GM12878 (cell line): ENCODE data around the gene PIP4K2A. TPM values are rescaled to one million over a fixed set of nuclear protein-coding genes. Genes with fewer than 3 reads are reported as not detected.

Experiments used
- ASH2L ChIP-seq: fragments of 300-600, 200-600 bp; sonication (generic); IDR thresholded peaks from 2 replicates; pipeline ENCODE4 v1.6.1; 2017; ENCODE audit warnings: low read depth, mild to moderate bottlenecking, borderline replicate concordance
- BCL3 ChIP-seq: IDR thresholded peaks from 2 replicates; pipeline ENCODE4 v1.6.1; 2011; ENCODE audit warnings: borderline replicate concordance, low read depth, mild to moderate bottlenecking, moderate library complexity, low read length; ENCODE audit not compliant: insufficient read depth, poor library complexity, severe bottlenecking
- BHLHE40 ChIP-seq, 2 experiments: fragments of 450-650 bp in 1 of 2; IDR thresholded peaks; 2 replicates each; pipeline ENCODE4 v1.6.1; 2011 to 2017; ENCODE audit warnings: low read depth in 2 of 2, borderline replicate concordance in 1 of 2, improper control_type of control experiment in 1 of 2, low read length in 1 of 2, mild to moderate bottlenecking in 1 of 2
- BRCA1 ChIP-seq: IDR thresholded peaks from 2 replicates; pipeline ENCODE4 v1.6.1; 2011; ENCODE audit warnings: low read depth, low read length, improper control_type of control experiment
- CHD4 ChIP-seq: fragments of 200-600 bp; sonication (generic); IDR thresholded peaks from 2 replicates; pipeline ENCODE4 v1.6.1; 2016; ENCODE audit warnings: mild to moderate bottlenecking
- EED ChIP-seq: sonication (generic); IDR thresholded peaks from 2 replicates; pipeline ENCODE4 v1.6.1; 2016; ENCODE audit warnings: antibody characterized with exemption, low read depth
- FOXK2 ChIP-seq: fragments of 450-650 bp; IDR thresholded peaks from 2 replicates; pipeline ENCODE4 v1.6.1; 2017; ENCODE audit warnings: mild to moderate bottlenecking, moderate library complexity
- GATAD2B ChIP-seq: fragments of 450-650 bp; conservative IDR thresholded peaks from 2 replicates; pipeline ENCODE4 v1.6.1; 2017; ENCODE audit warnings: low read depth, mild to moderate bottlenecking, moderate library complexity
- HSF1 ChIP-seq: fragments of 150-350 bp; IDR thresholded peaks from 2 replicates; pipeline ENCODE4 v1.6.1; 2014; ENCODE audit warnings: mild to moderate bottlenecking, low read depth, low read length
- IRF4 ChIP-seq: IDR thresholded peaks from 2 replicates; pipeline ENCODE4 v1.6.1; 2011; ENCODE audit warnings: low read depth, low read length
- IRF5 ChIP-seq: fragments of 450-650 bp; IDR thresholded peaks from 2 replicates; pipeline ENCODE4 v1.6.1; 2017; ENCODE audit warnings: borderline replicate concordance
- KAT2A ChIP-seq: conservative IDR thresholded peaks from 2 replicates; pipeline ENCODE4 v1.6.1; 2011; ENCODE audit warnings: low read depth, low read length; ENCODE audit not compliant: control insufficient read depth
- MEF2B ChIP-seq: fragments of 450-650 bp; IDR thresholded peaks from 2 replicates; pipeline ENCODE4 v1.6.1; 2018; ENCODE audit warnings: mild to moderate bottlenecking, moderate library complexity; ENCODE audit not compliant: partially characterized antibody, poor library complexity, severe bottlenecking
- MXI1 ChIP-seq: fragments of 150-350 bp; IDR thresholded peaks from 2 replicates; pipeline ENCODE4 v1.6.1; 2011; ENCODE audit warnings: low read depth, mild to moderate bottlenecking, inconsistent platforms, low read length, improper control_type of control experiment
- NFIC ChIP-seq: IDR thresholded peaks from 2 replicates; pipeline ENCODE4 v1.6.1; 2012; ENCODE audit warnings: low read depth, mild to moderate bottlenecking, inconsistent platforms, low read length, moderate library complexity
- NR2C2 ChIP-seq: IDR thresholded peaks from 2 replicates; pipeline ENCODE4 v1.6.1; 2011; ENCODE audit warnings: borderline replicate concordance, low read depth; ENCODE audit not compliant: control insufficient read depth, insufficient read length
- PAX5 ChIP-seq: IDR thresholded peaks from 2 replicates; pipeline ENCODE4 v1.6.1; 2011; ENCODE audit warnings: low read depth, low read length, borderline replicate concordance
- PBX3 ChIP-seq: IDR thresholded peaks from 2 replicates; pipeline ENCODE4 v1.6.1; 2011; ENCODE audit warnings: mild to moderate bottlenecking, low read depth, low read length, moderate library complexity; ENCODE audit not compliant: insufficient replicate concordance
- POU2F2 ChIP-seq: IDR thresholded peaks from 3 replicates; pipeline ENCODE4 v1.6.1; 2011; ENCODE audit warnings: low read depth, mild to moderate bottlenecking, low read length, borderline replicate concordance
- RAD21 ChIP-seq: IDR thresholded peaks from 2 replicates; pipeline ENCODE4 v1.6.1; 2011; ENCODE audit warnings: mild to moderate bottlenecking, low read depth, low read length, moderate library complexity; ENCODE audit not compliant: insufficient read depth
- RB1 ChIP-seq: fragments of 450-650 bp; formaldehyde crosslinking; IDR thresholded peaks from 2 replicates; pipeline ENCODE4 v1.6.1; 2017; ENCODE audit warnings: mild to moderate bottlenecking, borderline replicate concordance
- RBBP5 ChIP-seq: fragments of 200-600 bp; sonication (generic); conservative IDR thresholded peaks from 2 replicates; pipeline ENCODE4 v1.6.1; 2016
- RCOR1 ChIP-seq: conservative IDR thresholded peaks from 2 replicates; pipeline ENCODE4 v1.6.1; 2012; ENCODE audit warnings: low read depth, low read length, improper control_type of control experiment
- RUNX3 ChIP-seq: IDR thresholded peaks from 2 replicates; pipeline ENCODE4 v1.6.1; 2012; ENCODE audit warnings: low read length, inconsistent platforms
- STAT3 ChIP-seq: IDR thresholded peaks from 2 replicates; pipeline ENCODE4 v1.6.1; 2011; ENCODE audit warnings: low read depth, low read length, improper control_type of control experiment
- SUZ12 ChIP-seq: fragments of 200-600 bp; sonication (generic); IDR thresholded peaks from one replicate; pipeline ENCODE4 v1.6.1; 2018; ENCODE audit warnings: antibody characterized with exemption, mild to moderate bottlenecking; ENCODE audit not compliant: unreplicated experiment
- TBL1XR1 ChIP-seq: IDR thresholded peaks from 2 replicates; pipeline ENCODE4 v1.6.1; 2012; ENCODE audit warnings: low read depth, low read length, improper control_type of control experiment
- ZNF207 ChIP-seq: fragments of 450-650 bp; IDR thresholded peaks from 2 replicates; pipeline ENCODE4 v1.6.1; 2014; ENCODE audit warnings: antibody characterized with exemption, mild to moderate bottlenecking, borderline replicate concordance
- ZNF24 ChIP-seq: fragments of 450-650 bp; IDR thresholded peaks from 2 replicates; pipeline ENCODE4 v1.6.1; 2017; ENCODE audit warnings: antibody characterized with exemption, mild to moderate bottlenecking
- polyA plus RNA-seq, 11 experiments: library from polyadenylated mRNA; depleted of rRNA in 4 of 11; unstranded in 6 of 11; stranded (reverse) in 5 of 11; fragments of >200 nt; fragmentation: Nextera tagmentation in 4 of 11; fragmentation: Illumina TruSeq in 1 of 11; extraction: Ambion mirVana in 4 of 11; extraction: Trizol in 1 of 11; gene quantifications; 1 replicate in 1 of 11; 2 replicates in 10 of 11; pipeline versions ENCODE4 v1.2.1 to v1.2.3, GENCODE V29; 2011 to 2016; ENCODE audit warnings: inconsistent platforms in 2 of 11, missing spikeins in 2 of 11, low read depth in 1 of 11
- total RNA-seq, 4 experiments: library from RNA; depleted of rRNA in 3 of 4; stranded (reverse); fragments of >200 nt in 3 of 4; fragmentation: Illumina TruSeq in 1 of 4; extraction: Trizol in 1 of 4; gene quantifications; 2 replicates each; pipeline versions ENCODE4 v1.2.1 to v1.2.3, GENCODE V29; 2013 to 2021

Gene PIP4K2A
- total and polyA plus RNA-seq, 10 of the 15 experiments (the other 5 are each of a cell fraction or from before 2014, with no cell fraction given), result 54.3 to 139 (median 84.4) TPM

- TF ChIP-seq FOXK2 (no peak), HSF1 (no peak), ASH2L (no peak), PAX5 (no peak), POU2F2 (no peak), MEF2B (no peak), CHD4 (no peak), GATAD2B (no peak), KAT2A (no peak), TBL1XR1 (no peak), NFIC (no peak), BHLHE40 (IDR thresholded peaks at IDR 0.05; ENCODE audit: borderline replicate concordance in 1 of 2, low read depth in 2 of 2, low read length in 1 of 2) (peak in 1 of 2 experiments; percentile 68; a peak in 3 of 4 replicates), STAT3 (no peak), RBBP5 (no peak), RAD21 (no peak), BCL3 (no peak), RUNX3 (peak; percentile 73), MXI1 (no peak), RB1 (no peak), IRF4 (no peak), RCOR1 (no peak), ZNF207 (no peak), ZNF24 (no peak), PBX3 (no peak), SUZ12 (no peak), BRCA1 (no peak), NR2C2 (no peak), IRF5 (no peak), EED (0 out of 2 replicates have a peak, but pooled peaks have one; percentile 33)
Measured at GRCh38 chr10:22684699-22685098, 29.7 kb downstream of the PIP4K2A start (continued).
